ENCODE data around the gene NCKIPSD.

Gene NCKIPSD

DNA sequence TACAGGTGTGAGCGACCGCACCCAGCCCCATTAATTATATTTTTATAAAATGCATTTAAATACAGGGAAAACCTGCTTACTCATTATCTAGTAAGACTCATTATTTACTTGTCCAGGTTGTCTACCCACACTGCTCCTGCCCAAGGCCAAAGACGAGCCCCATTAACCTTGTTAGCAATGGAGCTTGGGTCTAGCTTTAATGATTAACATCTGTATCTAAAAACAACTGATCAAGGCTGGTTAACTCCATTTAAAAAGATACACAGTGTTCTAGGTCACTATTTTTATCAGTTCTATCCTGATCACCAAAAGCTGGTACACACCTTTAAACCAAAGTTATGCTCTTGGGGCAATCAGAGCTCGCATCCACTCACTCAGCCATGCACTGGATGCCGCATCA is 10.4 kb upstream of the NCKIPSD start:
- no peak for ATAC-seq

DNA sequence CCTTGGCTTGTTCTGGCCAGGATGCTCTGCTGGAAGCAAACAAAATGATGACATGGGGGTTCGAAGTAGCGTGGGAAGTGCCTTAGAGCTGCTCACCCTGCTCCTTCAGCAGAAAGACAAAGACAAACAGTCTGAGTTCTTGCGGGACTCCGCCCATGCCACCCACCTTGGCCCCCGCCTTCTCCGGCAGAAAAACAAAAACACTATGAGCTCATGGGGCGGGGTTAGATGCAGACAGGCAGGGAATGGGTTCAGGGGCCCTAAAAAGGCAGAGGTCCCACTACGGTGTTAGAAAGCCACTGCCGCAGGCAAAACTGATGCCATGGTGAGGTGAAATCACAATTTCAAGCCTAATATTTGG is 9.7 kb upstream of the NCKIPSD start:
- no peak for ATAC-seq

DNA sequence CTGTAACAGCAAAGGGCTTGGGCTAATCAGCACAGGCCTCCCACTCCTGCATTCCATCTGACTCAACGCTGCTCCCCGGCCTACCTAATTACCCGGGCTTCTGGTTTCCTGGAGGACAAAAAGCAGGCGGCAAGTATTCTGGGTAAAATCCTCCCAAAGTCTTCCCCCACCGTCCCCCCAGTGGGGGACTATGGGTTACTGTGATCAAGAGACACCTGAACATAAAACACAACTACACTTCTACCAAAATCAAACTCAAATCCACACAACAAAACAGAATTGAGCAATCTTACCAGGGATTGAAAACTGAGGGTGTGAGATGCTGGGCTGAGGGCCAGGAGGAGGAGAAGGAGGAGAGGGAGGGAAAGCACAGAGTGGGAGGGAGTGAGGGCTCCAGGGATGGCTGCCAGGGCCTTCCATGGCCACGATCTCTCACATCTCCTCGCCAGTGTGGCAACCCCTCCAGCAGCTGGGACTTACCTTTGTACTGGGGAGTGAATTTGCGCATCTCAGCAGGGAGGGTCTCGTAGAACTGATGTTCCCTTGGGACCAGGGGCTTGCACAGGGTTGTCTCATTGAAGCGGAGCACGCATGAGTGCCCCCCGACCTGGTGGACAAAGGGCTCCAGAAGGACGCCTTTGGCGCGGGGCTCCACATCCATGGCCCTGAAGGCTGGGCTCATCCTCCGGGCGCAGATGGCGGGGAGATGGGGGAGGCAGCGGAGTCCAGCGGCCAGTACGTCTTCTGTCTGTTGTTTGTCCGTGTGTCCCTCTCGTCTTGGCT is 9.1 kb upstream of the NCKIPSD start:
- ATAC-seq = no peak

DNA sequence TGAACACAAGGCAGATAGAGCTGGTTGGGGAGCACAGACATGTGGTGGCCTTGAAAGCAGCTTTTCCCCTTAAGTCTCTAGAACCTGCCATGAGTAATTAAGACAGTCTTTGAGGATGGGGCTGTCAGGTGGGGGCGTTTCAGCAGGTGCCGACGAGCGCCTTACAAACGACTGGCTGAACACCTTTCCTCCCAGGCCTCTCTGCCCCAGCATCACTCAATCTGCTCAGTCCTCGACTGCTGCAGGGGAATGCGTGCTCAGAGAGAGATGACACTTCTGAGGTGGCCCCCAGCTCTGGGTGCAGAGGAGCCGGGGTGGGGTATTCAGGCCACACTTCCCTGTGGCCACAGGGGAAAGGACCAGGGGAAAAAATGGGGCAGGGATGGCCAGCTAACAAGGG is 8.1 kb upstream of the NCKIPSD start:
- no peak for ATAC-seq

DNA sequence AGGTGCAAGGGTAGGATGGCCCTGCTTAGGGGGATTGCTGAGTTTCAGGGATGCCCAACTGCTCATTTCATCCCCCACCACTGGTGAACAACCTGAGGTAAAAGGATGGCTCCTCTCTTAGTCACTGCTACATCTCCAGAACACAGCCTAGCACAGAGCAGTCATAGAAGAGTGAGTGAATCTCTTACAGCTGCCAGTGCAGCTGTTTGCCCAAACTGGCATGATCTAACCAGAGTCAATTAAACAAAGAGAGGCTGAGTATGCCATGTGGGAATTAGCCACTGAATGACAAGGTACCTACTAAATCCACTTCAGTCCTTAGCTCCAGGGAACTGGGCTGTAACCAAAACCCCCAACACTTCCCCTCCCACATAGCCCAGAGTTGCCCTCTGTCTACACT is 6.8 kb upstream of the NCKIPSD start:
- ATAC-seq = no peak

DNA sequence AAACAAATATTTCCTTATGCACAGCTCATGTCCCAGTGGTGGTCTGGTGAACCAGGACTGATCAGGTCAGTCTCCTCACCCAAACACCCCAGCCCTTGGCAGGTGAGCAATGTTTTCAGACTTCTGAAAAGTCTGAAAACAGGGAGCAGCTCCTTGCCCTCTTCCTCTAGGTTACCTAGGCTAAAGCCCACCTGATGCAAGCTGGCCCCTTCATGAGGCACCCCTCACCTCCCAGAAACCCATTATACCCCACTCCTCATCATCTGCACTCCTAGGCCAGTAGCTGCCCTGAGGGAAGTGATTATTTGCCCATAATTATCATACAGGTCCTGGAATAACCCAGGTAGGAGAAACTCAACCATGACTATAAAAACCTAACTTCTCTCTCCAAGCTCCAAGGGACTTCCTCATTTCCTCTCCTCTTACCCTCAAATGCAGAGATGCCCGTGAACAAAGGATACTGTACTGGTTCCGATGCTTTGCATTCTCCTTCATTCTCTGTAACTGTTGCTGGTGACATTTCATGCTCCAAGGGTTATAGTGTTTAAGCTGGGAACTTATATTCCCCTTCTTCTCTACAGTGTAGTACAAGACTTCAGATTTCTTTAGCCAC is 5.2 kb upstream of the NCKIPSD start:
- no peak for ATAC-seq

DNA sequence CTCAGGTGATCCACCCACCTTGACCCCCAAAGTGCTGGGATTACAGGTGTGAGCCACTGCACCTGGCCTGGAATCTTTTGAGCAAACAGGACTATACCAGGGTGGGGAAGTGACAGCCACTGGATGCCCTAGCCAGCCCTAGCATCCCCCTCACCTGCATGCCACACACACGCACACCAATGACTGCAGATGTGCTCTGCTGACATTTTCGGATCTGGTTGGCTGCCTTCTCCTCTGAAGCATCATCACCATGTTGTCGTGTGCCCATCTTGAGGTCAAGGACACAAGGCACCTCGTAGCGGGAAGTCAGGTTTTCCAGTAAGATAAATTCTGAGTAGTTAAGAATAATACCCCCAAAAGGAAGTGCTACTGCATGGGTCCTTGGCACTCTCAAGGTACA is 3.7 kb upstream of the NCKIPSD start:
- ATAC-seq = no peak

DNA sequence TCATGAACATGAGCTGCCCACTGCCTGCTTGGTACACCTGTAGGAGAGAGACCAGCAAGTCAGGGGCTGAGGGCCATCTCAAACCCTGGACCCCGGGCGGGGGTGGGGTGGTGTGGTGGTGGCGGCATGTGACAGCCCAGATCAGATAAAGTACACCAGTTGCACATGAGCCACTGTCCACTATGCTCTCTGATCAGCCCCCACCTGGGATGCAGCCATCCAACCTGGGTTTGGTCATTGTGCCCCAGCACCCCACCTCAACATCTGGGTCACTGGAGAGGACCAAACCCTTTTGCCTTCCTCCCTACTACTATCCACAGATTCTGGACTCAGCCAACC is 3.0 kb upstream of the NCKIPSD start:
- no peak for ATAC-seq

DNA sequence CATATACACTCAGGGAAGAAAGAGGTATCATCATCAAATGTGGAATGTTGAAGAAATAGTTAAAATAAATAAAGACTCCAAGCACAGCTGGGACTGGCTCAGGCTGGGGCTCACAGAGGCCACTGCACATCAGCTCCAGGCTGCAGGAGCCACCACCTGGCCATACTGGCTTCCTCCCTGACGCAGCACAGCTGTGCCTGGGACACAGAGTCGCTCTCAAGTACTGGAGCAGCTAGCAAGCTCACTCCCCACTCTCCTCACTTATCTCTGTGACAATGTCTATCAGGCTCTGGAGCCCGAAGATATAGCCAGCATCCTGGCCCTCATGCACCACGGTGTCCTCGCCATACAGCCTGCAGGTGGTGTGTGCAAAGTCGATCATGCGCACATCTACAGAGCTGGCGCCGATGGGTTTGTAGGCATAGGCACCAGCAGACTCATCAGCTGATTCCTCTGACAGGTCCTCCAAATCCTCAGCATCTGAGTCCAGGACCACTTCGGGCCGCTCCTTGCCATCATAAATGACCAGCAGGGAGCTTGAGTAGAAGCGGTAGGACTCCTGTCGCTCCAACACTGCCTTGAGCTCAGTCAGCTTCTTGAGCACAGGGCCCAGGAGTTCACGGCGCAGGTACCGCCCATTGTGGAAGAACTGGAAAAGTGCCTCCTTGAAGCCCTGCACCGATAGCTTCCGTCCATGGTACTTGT is 2.5 kb upstream of the NCKIPSD start:
- ATAC-seq = no peak

DNA sequence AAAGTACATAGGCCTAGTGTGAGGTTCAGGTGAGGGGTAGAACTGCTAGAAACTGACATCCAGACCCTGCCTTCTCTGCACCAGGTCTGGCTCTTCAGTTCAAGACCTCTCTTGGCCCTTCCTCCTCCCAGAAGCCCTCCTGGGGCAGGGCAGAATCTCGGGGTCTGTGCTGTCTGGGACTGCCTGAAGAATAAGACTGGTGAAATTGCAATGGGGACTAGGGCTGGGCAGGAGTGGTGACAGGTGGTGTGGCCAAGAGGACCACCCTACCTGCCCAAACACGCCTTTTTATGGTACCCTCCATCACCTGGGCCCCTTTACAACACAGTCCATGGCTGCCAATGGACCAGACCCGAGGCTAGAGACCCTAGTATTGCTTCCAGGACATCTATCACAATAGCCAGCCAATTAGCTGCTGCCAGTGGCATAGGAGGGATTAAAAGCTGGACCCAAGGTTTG is 1.5 kb upstream of the NCKIPSD start:
- ATAC-seq = no peak

DNA sequence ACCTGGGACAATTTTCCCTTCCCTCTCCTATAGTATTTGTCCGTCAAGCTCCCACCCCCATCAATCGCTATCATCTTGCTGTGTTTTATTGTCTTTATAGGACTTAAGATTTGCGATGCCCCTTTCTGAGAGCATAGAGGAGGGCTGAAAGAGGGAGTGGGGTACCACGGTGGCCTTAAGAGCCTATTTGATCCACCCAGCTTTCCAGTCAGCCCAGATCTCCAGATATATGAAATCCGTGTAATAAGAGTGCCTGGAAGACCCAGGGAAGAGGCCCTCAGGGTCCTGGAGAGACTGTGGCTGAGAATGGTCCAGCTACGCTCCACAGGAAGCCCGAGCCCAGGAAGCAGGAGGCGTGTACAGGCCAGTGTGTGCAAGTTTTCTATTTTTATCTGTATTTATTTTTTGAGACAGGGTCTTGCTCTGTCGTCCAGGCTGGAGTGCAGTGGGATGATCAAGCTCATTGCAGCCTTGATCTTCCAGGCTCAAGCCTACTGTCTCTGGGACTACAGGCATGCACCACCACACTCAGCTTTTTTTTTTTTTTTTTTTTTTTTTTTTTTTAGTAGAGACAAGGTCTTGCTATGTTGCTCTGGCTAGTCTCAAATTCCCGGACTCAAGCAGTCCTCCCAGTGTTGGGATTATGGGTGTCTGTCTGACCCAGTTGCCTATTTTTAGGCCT is 964 bp upstream of the NCKIPSD start:
- ATAC-seq = no peak

DNA sequence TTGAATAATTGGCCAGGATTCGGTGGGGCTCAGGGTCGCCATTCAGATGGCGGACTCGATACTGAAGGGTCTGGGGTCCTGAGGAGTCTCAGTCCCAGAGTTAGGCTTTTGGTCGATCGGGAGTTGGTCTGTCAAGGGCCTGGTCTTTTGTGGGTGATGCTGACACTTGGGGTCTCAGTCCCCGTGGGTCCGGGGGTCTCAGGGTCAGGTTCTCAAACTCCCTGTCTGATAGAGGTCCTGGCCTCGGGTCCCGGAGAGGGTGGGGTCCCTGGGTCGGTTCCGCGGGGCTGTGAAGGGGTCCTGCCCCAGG is 467 bp downstream of the NCKIPSD start:
- ATAC-seq = no peak

DNA sequence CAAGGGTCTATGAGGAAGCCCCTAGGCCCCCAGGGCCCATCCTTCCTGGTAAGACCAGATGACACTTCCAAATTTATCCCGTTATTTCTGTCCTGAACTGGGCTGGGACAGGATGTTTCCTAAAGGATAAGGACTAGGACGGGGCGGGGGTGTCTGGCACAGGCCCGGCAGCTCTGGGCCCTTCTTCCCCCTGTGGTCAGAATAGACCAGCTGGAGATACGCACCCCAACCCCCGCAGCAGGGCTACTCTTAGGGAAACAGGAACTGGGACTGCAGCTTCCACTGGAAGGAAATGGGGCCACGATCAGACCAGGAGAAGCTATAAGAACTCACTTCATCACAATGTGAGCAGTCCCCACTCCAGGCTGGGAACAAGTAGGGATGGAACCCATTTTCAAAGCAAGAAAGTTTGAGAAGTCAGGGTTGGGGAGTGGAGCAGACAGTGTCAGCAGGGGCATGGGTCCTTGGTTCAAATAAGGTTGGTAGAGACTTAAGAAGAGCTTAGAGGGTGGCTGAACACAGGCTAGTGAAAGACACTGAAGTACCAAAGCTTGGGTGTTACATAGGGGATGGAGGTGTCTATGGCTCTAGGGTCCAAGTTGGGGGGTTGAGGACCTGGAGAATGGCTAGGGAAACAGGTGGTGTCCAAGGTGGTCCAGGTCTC is 1.1 kb downstream of the NCKIPSD start:
- ATAC-seq = no peak

DNA sequence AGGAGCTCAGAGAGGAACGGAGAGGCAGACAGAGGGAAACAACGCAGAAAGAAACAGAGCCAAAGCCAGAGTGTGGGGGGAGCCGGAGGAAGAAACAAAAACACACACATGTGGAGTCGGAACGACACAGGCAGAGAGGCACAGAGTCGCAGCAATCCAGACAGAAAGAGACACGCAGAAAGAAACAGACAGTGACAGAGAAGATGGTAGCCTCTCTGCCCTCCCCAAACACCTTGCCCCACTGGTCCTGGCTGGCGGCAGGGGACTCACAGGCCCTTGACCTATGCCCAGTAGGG is 1.7 kb downstream of the NCKIPSD start:
- ATAC-seq = no peak

DNA sequence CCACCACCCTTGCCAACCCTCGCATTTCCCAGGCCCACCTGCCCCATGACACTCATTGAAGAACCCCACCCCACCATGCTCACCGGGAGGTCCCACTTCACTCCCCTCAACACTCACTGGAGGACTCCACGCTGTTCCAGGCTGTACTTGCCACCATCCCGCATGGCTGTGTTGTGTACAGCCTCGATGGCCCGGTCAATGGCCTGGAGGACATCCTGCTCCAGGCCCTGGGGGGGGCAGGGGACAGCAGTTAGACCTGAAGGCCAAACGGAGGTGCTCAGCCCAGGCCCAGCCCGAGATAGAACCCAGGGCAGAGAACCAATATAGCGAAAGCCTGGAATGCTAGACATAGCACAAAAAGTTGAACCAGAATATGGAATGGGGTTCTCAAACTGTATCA is 2.9 kb downstream of the NCKIPSD start:
- ATAC-seq = no peak

DNA sequence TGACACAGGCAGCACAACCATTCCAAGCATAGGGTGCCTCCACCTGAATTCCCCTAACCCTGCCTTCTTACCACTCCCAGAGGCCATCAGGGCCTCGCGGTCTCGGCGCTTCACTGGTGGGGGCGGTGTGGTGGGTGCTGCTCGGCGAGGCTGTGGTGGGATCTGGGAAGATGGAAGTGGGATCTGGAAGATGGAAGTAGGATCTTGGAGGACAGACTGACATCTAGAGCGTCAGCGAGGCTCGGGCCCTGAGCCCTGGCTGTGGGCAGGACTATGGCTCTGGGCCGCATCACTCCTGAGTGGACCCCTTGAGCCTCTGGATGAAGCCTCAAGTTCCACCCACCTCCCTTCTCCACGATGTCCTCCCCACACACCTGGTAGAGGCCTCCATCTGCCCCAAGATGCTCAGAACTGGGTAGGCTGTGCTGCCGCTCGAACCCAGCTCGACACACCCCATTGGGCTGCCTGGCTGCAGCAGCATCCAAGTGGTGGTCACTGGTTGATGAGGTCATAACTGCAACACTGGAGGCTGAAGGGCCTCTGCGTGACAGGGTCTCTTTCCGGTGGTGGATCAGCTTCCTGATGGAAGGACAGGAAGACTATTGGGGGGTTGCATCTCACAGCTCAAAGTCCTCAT is 3.6 kb downstream of the NCKIPSD start:
- no peak for ATAC-seq

DNA sequence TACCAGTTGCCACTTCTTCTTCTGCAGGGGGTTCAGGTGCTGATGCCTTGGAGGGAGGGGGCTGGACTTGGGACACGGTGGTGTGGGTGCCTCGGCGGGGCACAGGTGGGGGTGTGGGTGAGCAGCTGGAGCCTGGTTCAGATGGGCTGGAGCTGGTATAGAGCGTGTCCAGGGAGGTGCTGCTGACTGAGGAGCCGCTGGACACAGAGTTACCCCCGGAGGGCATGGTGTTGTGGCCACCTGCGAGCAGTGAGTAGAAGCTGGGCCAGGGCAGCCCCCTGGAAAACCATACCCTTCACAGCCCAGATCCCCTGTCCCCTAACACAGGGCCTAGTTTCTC is 4.2 kb downstream of the NCKIPSD start:
- no peak for ATAC-seq

DNA sequence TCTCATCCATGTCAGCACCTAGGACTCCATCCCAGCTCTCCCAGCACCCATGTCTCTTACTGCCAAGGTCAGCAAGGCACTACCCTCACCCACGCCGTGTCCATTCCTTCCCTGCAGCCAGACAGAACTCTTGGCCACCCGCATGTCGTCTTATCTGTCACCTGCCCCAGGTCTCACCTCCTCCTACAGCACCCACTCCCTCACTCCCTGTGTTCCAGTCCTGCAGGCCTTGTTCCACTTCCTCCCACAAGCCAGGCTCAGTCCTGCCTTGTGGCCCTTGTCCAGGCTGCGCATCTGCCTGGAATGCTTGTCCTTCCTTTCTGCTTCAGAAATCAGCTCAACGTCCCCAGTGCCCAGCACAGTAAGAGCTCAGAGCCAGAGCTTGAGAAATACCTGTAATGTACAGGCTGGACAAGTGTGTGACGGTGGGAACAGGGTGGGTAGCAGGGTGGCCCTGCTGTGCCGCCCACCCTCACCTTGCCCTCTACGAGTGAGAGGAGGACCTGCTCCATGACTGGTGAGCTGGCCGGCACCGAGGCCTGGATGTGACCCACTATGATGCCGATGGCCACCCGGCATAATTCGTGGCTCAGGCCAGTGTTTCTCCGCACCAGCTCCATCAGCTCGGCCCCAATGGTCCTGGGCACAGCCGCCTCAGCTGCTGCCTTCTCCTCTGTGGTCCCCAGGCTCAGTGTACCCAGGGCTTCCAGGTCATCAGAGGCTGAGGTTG is 4.7 kb downstream of the NCKIPSD start:
- no peak for ATAC-seq

DNA sequence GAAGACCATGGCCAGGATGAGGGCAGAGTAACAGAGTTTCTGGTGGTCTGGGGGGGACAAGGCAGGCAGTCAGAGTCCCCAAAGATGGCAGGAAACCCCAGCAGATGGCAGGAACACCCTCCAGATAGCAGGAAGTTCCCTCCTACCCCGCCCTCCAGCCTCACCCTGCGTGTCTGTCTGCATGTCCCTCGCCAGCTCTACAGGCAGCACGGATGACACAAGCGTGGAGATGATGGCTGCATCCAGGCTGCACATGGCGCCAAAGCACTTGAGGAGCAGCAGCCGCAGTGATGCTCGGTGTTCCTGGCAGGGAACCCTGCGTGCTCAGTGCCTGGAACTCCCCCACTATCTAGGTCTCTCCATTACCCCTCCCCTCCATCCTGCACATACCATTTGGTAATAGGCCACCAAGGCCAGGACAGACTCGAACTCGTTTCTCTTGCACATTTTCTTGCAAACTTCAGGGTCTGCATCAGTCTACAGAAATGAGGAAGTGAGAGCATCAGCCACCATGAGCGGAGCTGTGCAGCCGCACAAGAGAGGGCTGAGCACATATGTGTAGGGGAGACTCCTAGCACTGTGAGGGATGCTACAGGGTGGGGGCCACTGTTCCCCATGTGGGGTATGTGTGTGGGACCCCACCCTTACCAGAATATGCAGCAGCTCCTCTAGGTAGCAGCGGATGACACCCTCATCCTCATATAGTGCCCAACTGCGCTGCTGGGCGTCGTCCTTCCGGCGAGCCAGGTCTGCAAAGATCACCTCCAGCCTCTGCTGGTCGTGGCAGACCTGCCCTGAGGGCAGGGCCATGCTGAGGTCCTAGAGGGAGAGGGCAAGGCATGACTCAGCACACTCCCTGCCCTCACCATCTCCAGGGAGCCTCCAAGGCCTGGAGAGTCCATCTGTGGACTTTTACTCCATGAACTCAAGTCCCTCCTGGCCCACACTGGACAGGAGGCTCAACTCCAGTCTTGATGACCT is 6.0 kb downstream of the NCKIPSD start:
- ATAC-seq = no peak

DNA sequence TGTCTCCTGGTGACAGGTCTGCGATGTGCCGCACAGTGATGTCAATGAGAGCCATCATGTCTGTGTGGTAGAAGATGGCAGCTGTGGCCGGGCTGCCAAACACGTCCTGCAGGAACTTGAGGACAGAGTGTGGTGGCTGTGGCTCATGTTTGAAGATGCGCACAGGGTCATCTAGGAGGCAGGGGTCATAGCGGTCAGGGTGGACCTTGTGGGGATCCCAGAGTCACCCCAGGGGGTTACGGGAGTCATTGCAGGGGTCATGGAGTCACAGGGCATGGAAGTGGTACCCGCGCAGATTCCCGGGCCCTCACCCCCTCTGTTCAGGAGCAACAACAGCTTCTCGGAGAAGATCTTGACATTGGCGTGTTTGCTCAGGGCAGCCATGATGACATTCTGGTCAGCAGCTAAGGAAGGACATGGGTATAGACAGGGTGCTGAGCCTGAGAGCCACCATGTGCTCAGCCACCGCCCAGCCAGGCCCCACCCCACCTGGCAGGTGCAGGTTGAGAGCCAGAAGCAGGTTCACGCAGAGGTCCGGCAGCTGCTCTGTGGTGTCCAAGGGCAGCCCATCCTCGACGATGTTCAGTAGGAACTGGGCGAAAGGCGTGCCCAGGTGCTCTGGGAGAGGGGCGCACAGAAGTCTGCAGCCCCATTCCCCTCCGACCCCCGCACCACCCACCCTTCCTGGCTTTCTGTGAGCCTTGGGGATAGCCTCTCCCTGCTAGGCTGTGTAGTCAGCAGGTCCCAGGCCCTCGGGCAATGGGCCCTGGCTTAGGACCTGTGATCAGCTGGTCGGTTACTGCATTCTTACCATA is 6.9 kb downstream of the NCKIPSD start:
- no peak for ATAC-seq

Data from activated CD4-positive, CD25-positive, alpha-beta regulatory T cell treated with anti-CD3 and anti-CD28 coated beads, Interleukin-2, amount 50 U/mL, for 24 hours (primary cell).